Nephron (organoid): ENCODE data around the gene FBH1.

Experiments used
- H3K27ac Mint-ChIP-seq, 3 experiments: 2 replicates each; pipeline ENCODE4 v1.8.0; 2020; ENCODE audit warnings: mixed read lengths in 3 of 3, mild to moderate bottlenecking in 2 of 3, moderate library complexity in 1 of 3
- H3K27me3 Mint-ChIP-seq: 2 replicates; pipeline ENCODE4 v1.8.0; 2021; ENCODE audit warnings: low read depth, mild to moderate bottlenecking, moderate library complexity, mixed read lengths
- H3K36me3 Mint-ChIP-seq: 2 replicates; pipeline ENCODE4 v1.8.0; 2020; ENCODE audit warnings: low read depth, mixed read lengths
- H3K4me1 Mint-ChIP-seq: 2 replicates; pipeline ENCODE4 v1.8.0; 2020; ENCODE audit warnings: mixed read lengths
- H3K4me3 Mint-ChIP-seq, 3 experiments: 2 replicates each; pipeline ENCODE4 v1.8.0; 2020; ENCODE audit warnings: mild to moderate bottlenecking in 3 of 3, mixed read lengths in 3 of 3, moderate library complexity in 2 of 3
- H3K9me3 Mint-ChIP-seq: 2 replicates; pipeline ENCODE4 v1.8.0; 2020; ENCODE audit warnings: mixed read lengths
- CTCF ChIP-seq, 3 experiments: fragments of 200-600 bp; sonication (generic); IDR thresholded peaks; one replicate each; pipeline ENCODE4 v1.5.0; 2021; ENCODE audit warnings: antibody characterized with exemption in 3 of 3; ENCODE audit not compliant: unreplicated experiment in 3 of 3

Gene FBH1

DNA sequence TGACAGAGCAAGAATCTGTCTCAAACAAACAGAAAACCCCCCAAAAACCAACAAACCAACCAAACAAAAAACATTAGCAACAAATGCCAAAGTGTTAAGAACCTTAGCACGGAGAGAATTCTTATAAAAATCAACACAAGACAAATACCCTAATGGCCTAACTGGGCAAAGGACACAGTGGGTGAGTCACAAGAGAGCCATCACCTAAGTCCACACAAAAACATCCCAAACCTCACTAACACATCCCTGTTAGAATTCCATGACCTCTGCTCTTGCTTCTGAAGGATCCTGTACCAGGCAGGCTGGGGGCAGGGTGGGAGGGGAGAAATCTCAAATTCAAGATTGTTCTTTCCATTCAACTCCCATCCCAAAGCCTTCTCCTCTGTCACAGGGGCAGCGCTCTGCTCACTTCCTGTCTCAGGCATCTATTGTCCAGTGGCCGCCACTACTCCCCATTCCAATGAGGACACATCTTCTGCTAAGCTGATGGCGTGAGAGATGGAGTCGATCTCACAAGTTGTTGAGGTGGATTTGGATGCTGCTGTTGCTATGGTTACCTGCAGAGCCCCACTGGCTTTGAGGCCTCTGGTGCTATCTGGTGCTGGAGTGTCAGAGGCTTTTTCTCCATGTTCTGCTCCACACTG, 78.1 kb downstream of the FBH1 start:
- Mint-ChIP-seq H3K4me1 (no peaks in the 10 kb centered on the region), H3K27me3 (peaks cover 30% of the 10 kb centered on the region), H3K9me3 (no peaks in the 10 kb centered on the region), H3K4me3 (no peak overlapping the region), H3K36me3 (no peaks in the 10 kb centered on the region), H3K27ac (no peak overlapping the region)
- TF ChIP-seq CTCF (IDR thresholded peaks at IDR 0.05; ENCODE audit: unreplicated experiment in 3 of 3), result no peak

GRCh38 chr10:5968681-5969453, 78.8 kb downstream of the FBH1 start:
- H3K36me3 Mint-ChIP-seq, result no peaks in the 10 kb centered on the region
- no peaks in the 10 kb centered on the region for H3K4me1 Mint-ChIP-seq
- H3K27ac Mint-ChIP-seq, result no peak overlapping the region
- no peak overlapping the region for H3K4me3 Mint-ChIP-seq
- no peak for TF ChIP-seq CTCF (IDR thresholded peaks at IDR 0.05; ENCODE audit: unreplicated experiment in 3 of 3)
- H3K27me3 Mint-ChIP-seq, result peaks cover 37% of the 10 kb centered on the region
- H3K9me3 Mint-ChIP-seq, result no peaks in the 10 kb centered on the region

GRCh38 chr10:5970066-5970465, 80.0 kb downstream of the FBH1 start:
- no peak for TF ChIP-seq CTCF (IDR thresholded peaks at IDR 0.05; ENCODE audit: unreplicated experiment in 3 of 3)
- no peak overlapping the region for H3K27ac Mint-ChIP-seq
- no peaks in the 10 kb centered on the region for H3K4me1 Mint-ChIP-seq
- no peak overlapping the region for H3K4me3 Mint-ChIP-seq
- H3K9me3 Mint-ChIP-seq, result no peaks in the 10 kb centered on the region
- H3K27me3 Mint-ChIP-seq, result peaks cover 41% of the 10 kb centered on the region
- H3K36me3 Mint-ChIP-seq, result no peaks in the 10 kb centered on the region

GRCh38 chr10:5970527-5970926, 80.5 kb downstream of the FBH1 start:
- no peak for TF ChIP-seq CTCF (IDR thresholded peaks at IDR 0.05; ENCODE audit: unreplicated experiment in 3 of 3)
- Mint-ChIP-seq H3K27me3 (peaks cover 41% of the 10 kb centered on the region), H3K4me1 (no peaks in the 10 kb centered on the region), H3K9me3 (no peaks in the 10 kb centered on the region), H3K27ac (no peak overlapping the region), H3K4me3 (no peak overlapping the region), H3K36me3 (no peaks in the 10 kb centered on the region)

DNA sequence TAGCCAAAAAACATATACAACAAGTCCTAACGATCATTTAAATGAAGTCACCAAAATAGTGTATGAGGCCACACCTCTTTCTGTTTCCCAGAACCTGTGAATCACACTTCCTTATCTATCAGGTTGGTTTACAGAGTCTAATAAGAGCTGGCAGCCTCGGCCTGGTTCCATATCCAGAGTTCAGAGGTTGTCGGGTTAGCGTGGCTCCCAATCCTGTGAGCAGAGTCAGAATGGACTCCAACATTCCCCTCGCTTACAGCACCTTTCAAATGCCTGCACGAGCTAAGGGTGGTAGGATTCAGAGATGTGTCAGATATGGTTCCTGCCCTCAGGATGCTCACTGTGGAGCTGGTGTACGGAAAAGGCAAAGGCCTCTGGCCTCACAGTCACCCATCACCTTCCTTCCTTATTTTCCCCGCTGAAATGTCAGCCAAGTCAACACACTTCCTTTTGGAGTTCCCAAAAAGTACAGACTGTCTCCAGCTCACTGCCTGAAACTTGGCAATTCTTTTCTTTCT, 81.3 kb downstream of the FBH1 start:
- H3K4me1 Mint-ChIP-seq, result no peaks in the 10 kb centered on the region
- no peak for TF ChIP-seq CTCF (IDR thresholded peaks at IDR 0.05; ENCODE audit: unreplicated experiment in 3 of 3)
- H3K27ac Mint-ChIP-seq, result no peak overlapping the region
- no peaks in the 10 kb centered on the region for H3K9me3 Mint-ChIP-seq
- no peak overlapping the region for H3K4me3 Mint-ChIP-seq
- peaks cover 50% of the 10 kb centered on the region for H3K27me3 Mint-ChIP-seq
- no peaks in the 10 kb centered on the region for H3K36me3 Mint-ChIP-seq
